ENCODE results near the gene SRP14. TPM values are rescaled to one million over a fixed set of nuclear protein-coding genes. Genes with fewer than 3 reads are reported as not detected.
"Not testable (repeated sequence)": the region's sequence is repeated elsewhere in the genome, so short reads cannot be mapped to it uniquely, and the experiment has no call there.

The SRP14 gene
- polyA plus RNA-seq, 1 experiment: 305 TPM

- ChIA-PET CTCF (interaction anchor here (1.5 kb wide), 1 partner anchor 13 kb away, joined by 4 read pairs; no protein-coding TSS in a partner anchor), POLR2A (no interaction called here)
- TF ChIP-seq CTCF (IDR thresholded peaks at IDR 0.05; ENCODE audit: insufficient read depth, low read depth, low read length): no peak
- DNase-seq (ENCODE audit: low read depth): no peak
- H3K27me3 ChIP-seq (ENCODE audit: control insufficient read depth, insufficient read depth, low read length): no peaks in the 10 kb centered on the region
- H3K36me3 ChIP-seq (ENCODE audit: control insufficient read depth, insufficient read depth, low read length): peaks cover 16% of the 10 kb centered on the region
- no peak overlapping the region for H3K4me3 ChIP-seq (ENCODE audit: low read depth, low read length)
Measured at GRCh38 chr15:40028853-40029252, 10.1 kb downstream of the SRP14 start.

GRCh38 chr15:40028193-40028592 lies 10.8 kb downstream of the SRP14 start:
- ChIA-PET POLR2A (no interaction called here), CTCF (interaction anchor here (0.7 kb wide), 1 partner anchor 171 kb away, joined by 3 read pairs; no protein-coding TSS in a partner anchor)

GRCh38 chr15:40016224-40016865 lies 22.6 kb downstream of the SRP14 start:
- Histone ChIP-seq H3K4me3 (ENCODE audit: low read depth, low read length) (no peak overlapping the region), H3K36me3 (ENCODE audit: control insufficient read depth, insufficient read depth, low read length) (peaks cover 21% of the 10 kb centered on the region), H3K27me3 (ENCODE audit: control insufficient read depth, insufficient read depth, low read length) (no peaks in the 10 kb centered on the region)
- TF ChIP-seq CTCF (IDR thresholded peaks at IDR 0.05; ENCODE audit: insufficient read depth, low read depth, low read length): no peak
- ChIA-PET CTCF (interaction anchor here (1.1 kb wide), 1 partner anchor 13 kb away, joined by 4 read pairs; no protein-coding TSS in a partner anchor), POLR2A (no interaction called here)
- no peak for DNase-seq (ENCODE audit: low read depth)

More at GRCh38 chr15:40028193-40028592, 10.8 kb downstream of the SRP14 start:
- no peaks in the 10 kb centered on the region for H3K27me3 ChIP-seq (ENCODE audit: control insufficient read depth, insufficient read depth, low read length)
- H3K36me3 ChIP-seq (ENCODE audit: control insufficient read depth, insufficient read depth, low read length): peaks cover 16% of the 10 kb centered on the region
- no peak for TF ChIP-seq CTCF (IDR thresholded peaks at IDR 0.05; ENCODE audit: insufficient read depth, low read depth, low read length)
- H3K4me3 ChIP-seq (ENCODE audit: low read depth, low read length): no peak overlapping the region
- DNase-seq (ENCODE audit: low read depth): no peak

GRCh38 chr15:40014390-40014789 lies 24.6 kb downstream of the SRP14 start:
- H3K4me3 ChIP-seq (ENCODE audit: low read depth, low read length): no peak overlapping the region
- no peaks in the 10 kb centered on the region for H3K27me3 ChIP-seq (ENCODE audit: control insufficient read depth, insufficient read depth, low read length)
- ChIA-PET POLR2A (no interaction called here), CTCF (no interaction called here)
- no peak for TF ChIP-seq CTCF (IDR thresholded peaks at IDR 0.05; ENCODE audit: insufficient read depth, low read depth, low read length)
- DNase-seq (ENCODE audit: low read depth): no peak
- H3K36me3 ChIP-seq (ENCODE audit: control insufficient read depth, insufficient read depth, low read length): peaks cover 13% of the 10 kb centered on the region

- H3K27me3 ChIP-seq (ENCODE audit: control insufficient read depth, insufficient read depth, low read length); CTCF ChIA-PET; DNase-seq (ENCODE audit: low read depth); POLR2A ChIA-PET; H3K4me3 ChIP-seq (ENCODE audit: low read depth, low read length): not testable (repeated sequence)
- H3K36me3 ChIP-seq (ENCODE audit: control insufficient read depth, insufficient read depth, low read length): peaks cover 15% of the 10 kb centered on the region
Measured at GRCh38 chr15:40013372-40013771, 25.6 kb downstream of the SRP14 start.

- Histone ChIP-seq H3K27me3 (ENCODE audit: control insufficient read depth, insufficient read depth, low read length) (no peaks in the 10 kb centered on the region), H3K36me3 (ENCODE audit: control insufficient read depth, insufficient read depth, low read length) (peaks cover 16% of the 10 kb centered on the region), H3K4me3 (ENCODE audit: low read depth, low read length) (no peak overlapping the region)
- CTCF ChIA-PET: no interaction called here
- no peak for DNase-seq (ENCODE audit: low read depth)
- POLR2A ChIA-PET: no interaction called here
- no peak for TF ChIP-seq CTCF (IDR thresholded peaks at IDR 0.05; ENCODE audit: insufficient read depth, low read depth, low read length)
Measured at GRCh38 chr15:40011303-40011702, 27.7 kb downstream of the SRP14 start.
